ENCODE data around the gene NPDC1.
A peak's percentile ranks its signal among the peaks of the same experiment; 100 is the strongest.
"Not testable (repeated sequence)": the region's sequence is repeated elsewhere in the genome, so short reads cannot be mapped to it uniquely, and the experiment has no call there.

NPDC1 gene

GRCh38 chr9:137035507-137035834, 10.5 kb downstream of the NPDC1 start:
- H3F3A ChIP-seq (ENCODE audit: insufficient read depth, low read length) = no peaks in the 10 kb centered on the region
- H2AFZ ChIP-seq (ENCODE audit: low read length) = no peak overlapping the region
- H3K4me2 ChIP-seq (ENCODE audit: low read length) = no peak overlapping the region
- H3K9ac ChIP-seq (ENCODE audit: low read length) = no peak overlapping the region
- no peak overlapping the region for H3K27ac ChIP-seq (ENCODE audit: low read depth, low read length, poor library complexity, severe bottlenecking)
- H3K9me2 ChIP-seq (ENCODE audit: low read depth, low read length) = no peaks in the 10 kb centered on the region
- H3K27me3 ChIP-seq (ENCODE audit: insufficient read depth, low read length) = peaks cover 7% of the 10 kb centered on the region; the same call in 1 of the 2 replicates
- H3K9me3 ChIP-seq (ENCODE audit: low read length) = no peaks in the 10 kb centered on the region
- TF ChIP-seq EZH2 (IDR thresholded peaks at IDR 0.05; ENCODE audit: borderline replicate concordance, low read length) (no peak), CTCF (IDR thresholded peaks at IDR 0.05; ENCODE audit: low read length) (no peak; the same call in 1 of the 2 replicates)
- no peaks in the 10 kb centered on the region for H3K4me1 ChIP-seq (ENCODE audit: insufficient read depth, low read length, severe bottlenecking)
- no peaks in the 10 kb centered on the region for H3K79me2 ChIP-seq (ENCODE audit: insufficient read depth, low read length)
- no peaks in the 10 kb centered on the region for H3K36me3 ChIP-seq (ENCODE audit: insufficient read depth, low read length)
- no peak overlapping the region for H3K4me3 ChIP-seq (ENCODE audit: low read depth, low read length, poor library complexity, severe bottlenecking)
- no peaks in the 10 kb centered on the region for H4K20me1 ChIP-seq (ENCODE audit: insufficient read depth, low read length)

- H3K4me1 ChIP-seq (ENCODE audit: insufficient read depth, low read length, severe bottlenecking) = no peaks in the 10 kb centered on the region
- H3K79me2 ChIP-seq (ENCODE audit: insufficient read depth, low read length) = no peaks in the 10 kb centered on the region
- no peak overlapping the region for H3K27ac ChIP-seq (ENCODE audit: low read depth, low read length, poor library complexity, severe bottlenecking)
- H3K9me3 ChIP-seq (ENCODE audit: low read length) = no peaks in the 10 kb centered on the region
- peaks cover 13% of the 10 kb centered on the region for H3K27me3 ChIP-seq (ENCODE audit: insufficient read depth, low read length)
- no peaks in the 10 kb centered on the region for H3F3A ChIP-seq (ENCODE audit: insufficient read depth, low read length)
- H3K36me3 ChIP-seq (ENCODE audit: insufficient read depth, low read length) = no peaks in the 10 kb centered on the region
- no peaks in the 10 kb centered on the region for H4K20me1 ChIP-seq (ENCODE audit: insufficient read depth, low read length)
- no peaks in the 10 kb centered on the region for H3K9me2 ChIP-seq (ENCODE audit: low read depth, low read length)
- TF ChIP-seq EZH2 (IDR thresholded peaks at IDR 0.05; ENCODE audit: borderline replicate concordance, low read length) = no peak
- peak; percentile 88 for TF ChIP-seq CTCF (IDR thresholded peaks at IDR 0.05; ENCODE audit: low read length)
- H3K4me2 ChIP-seq (ENCODE audit: low read length) = no peak overlapping the region
- H3K4me3 ChIP-seq (ENCODE audit: low read depth, low read length, poor library complexity, severe bottlenecking) = no peak overlapping the region
- H3K9ac ChIP-seq (ENCODE audit: low read length) = no peak overlapping the region
- H2AFZ ChIP-seq (ENCODE audit: low read length) = no peak overlapping the region
Observed at GRCh38 chr9:137034709-137035506, 11.1 kb downstream of the NPDC1 start.

- Histone ChIP-seq H3K9me3 (ENCODE audit: low read length) (no peaks in the 10 kb centered on the region), H3K27ac (ENCODE audit: low read depth, low read length, poor library complexity, severe bottlenecking) (no peak overlapping the region), H3K36me3 (ENCODE audit: insufficient read depth, low read length) (no peaks in the 10 kb centered on the region), H3K9me2 (ENCODE audit: low read depth, low read length) (no peaks in the 10 kb centered on the region), H4K20me1 (ENCODE audit: insufficient read depth, low read length) (no peaks in the 10 kb centered on the region), H3K4me3 (ENCODE audit: low read depth, low read length, poor library complexity, severe bottlenecking) (no peak overlapping the region), H3K9ac (ENCODE audit: low read length) (no peak overlapping the region), H3K79me2 (ENCODE audit: insufficient read depth, low read length) (no peaks in the 10 kb centered on the region), H3K4me1 (ENCODE audit: insufficient read depth, low read length, severe bottlenecking) (peaks cover under 1% of the 10 kb centered on the region), H3K4me2 (ENCODE audit: low read length) (no peak overlapping the region), H3K27me3 (ENCODE audit: insufficient read depth, low read length) (peaks cover 13% of the 10 kb centered on the region), H2AFZ (ENCODE audit: low read length) (no peak overlapping the region), H3F3A (ENCODE audit: insufficient read depth, low read length) (no peaks in the 10 kb centered on the region)
- no peak for TF ChIP-seq EZH2 (IDR thresholded peaks at IDR 0.05; ENCODE audit: borderline replicate concordance, low read length)
Observed at GRCh38 chr9:137034039-137034708, 11.8 kb downstream of the NPDC1 start.

- not testable (repeated sequence) for H3K27ac ChIP-seq (ENCODE audit: low read depth, low read length, poor library complexity, severe bottlenecking); H2AFZ ChIP-seq (ENCODE audit: low read length); H3K79me2 ChIP-seq (ENCODE audit: insufficient read depth, low read length); H4K20me1 ChIP-seq (ENCODE audit: insufficient read depth, low read length); H3K4me3 ChIP-seq (ENCODE audit: low read depth, low read length, poor library complexity, severe bottlenecking); H3K36me3 ChIP-seq (ENCODE audit: insufficient read depth, low read length); H3K9me2 ChIP-seq (ENCODE audit: low read depth, low read length); H3K9me3 ChIP-seq (ENCODE audit: low read length); H3K4me2 ChIP-seq (ENCODE audit: low read length); H3K4me1 ChIP-seq (ENCODE audit: insufficient read depth, low read length, severe bottlenecking); H3K9ac ChIP-seq (ENCODE audit: low read length); H3F3A ChIP-seq (ENCODE audit: insufficient read depth, low read length)
- peaks cover 13% of the 10 kb centered on the region for H3K27me3 ChIP-seq (ENCODE audit: insufficient read depth, low read length)
Observed at GRCh38 chr9:137033481-137033880, 12.5 kb downstream of the NPDC1 start.

Measured in OCI-LY1 (cell line).